ENCODE measurements around the gene NUP88.

DNA sequence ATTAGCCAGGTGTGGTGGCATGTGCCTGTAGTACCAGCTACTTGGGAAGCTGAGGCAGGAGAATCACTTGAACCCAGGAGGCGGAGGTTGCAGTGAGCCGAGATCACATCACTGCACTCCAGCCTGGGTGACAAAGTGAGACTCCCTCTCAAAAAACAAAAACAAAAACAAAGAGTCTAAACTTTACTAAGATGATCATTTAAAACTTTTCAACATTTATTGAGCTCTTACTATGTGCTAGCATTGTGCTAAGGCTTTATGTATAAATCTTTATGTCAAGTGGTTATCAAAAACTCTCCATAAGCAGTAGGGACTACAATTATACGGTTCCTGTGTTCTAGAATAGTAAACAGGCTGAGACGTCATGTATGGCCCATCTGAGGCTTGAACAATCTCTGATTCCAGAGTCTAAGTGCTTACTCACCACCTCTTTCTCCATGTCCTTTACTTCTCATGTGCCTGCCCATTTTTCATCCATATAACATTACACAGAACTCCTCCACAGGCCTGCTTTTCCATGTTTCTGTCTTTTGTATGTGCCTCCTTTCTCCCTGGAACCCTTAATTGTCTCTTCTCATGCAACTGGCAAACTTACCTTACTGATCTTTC is 66.7 kb downstream of the NUP88 start:
- no peak for TF ChIP-seq ZNF274 (IDR thresholded peaks at IDR 0.05; ENCODE audit: low read depth, low read length)
- no peak for TF ChIP-seq YY1 (IDR thresholded peaks at IDR 0.05; ENCODE audit: insufficient read depth, insufficient read length)
- TF ChIP-seq SUZ12 (IDR thresholded peaks at IDR 0.05; ENCODE audit: extremely low read depth, insufficient read depth, insufficient read length) = no peak
